Aortic smooth muscle cell (primary cell): Measurements from ENCODE around the gene RARG. TPM values are rescaled to one million over a fixed set of nuclear protein-coding genes. Genes with fewer than 3 reads are reported as not detected.

Source experiments
- total RNA-seq: library from RNA; depleted of rRNA; stranded (reverse); fragments of >200 nt; gene quantifications from 2 replicates; pipeline ENCODE4 v1.2.3, GENCODE V29; 2014

The RARG gene
- 42.1 and 48.3 TPM in 2 replicates for total RNA-seq

DNA sequence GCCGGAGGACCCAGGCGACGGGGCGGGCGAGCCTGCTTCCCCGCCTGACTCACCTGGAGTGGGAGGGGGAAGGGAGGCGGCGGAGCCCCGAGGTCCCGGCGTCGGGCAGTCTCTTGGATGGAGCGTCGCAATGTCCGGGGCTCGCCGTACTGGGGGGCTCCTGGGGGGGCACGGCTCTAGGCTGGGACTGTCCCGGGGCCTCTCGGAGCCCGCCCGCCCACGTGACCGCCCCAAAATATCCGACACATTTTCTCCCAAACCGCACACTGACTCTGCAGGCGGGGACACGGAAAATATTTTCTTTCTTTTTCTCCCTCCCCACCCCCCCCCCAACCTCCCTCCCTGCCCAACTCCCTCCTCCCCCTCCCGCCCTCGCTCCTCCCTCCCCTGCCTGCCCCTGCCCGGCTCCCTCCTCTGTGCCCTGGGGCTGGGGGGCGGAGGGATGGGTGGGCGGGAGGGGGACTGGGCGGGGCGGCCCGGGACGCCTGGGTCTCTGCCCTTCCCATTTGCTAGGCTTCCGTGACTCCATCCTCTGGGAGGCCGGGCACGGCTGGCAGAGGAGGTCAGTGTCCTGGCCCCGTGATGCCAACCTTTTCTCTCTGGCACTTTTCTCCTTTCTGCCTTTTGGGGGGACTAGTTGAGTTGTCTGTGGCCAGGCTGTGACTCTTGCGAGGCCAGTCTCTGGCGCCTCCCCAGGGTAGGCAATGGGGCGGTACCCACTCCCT, at the start of gene RARG:
Gene RARG (minus strand): TSS at position 289 of the 725 bp plus-strand sequence. CDS start 4,664 bp downstream, outside the sequence.

DNA sequence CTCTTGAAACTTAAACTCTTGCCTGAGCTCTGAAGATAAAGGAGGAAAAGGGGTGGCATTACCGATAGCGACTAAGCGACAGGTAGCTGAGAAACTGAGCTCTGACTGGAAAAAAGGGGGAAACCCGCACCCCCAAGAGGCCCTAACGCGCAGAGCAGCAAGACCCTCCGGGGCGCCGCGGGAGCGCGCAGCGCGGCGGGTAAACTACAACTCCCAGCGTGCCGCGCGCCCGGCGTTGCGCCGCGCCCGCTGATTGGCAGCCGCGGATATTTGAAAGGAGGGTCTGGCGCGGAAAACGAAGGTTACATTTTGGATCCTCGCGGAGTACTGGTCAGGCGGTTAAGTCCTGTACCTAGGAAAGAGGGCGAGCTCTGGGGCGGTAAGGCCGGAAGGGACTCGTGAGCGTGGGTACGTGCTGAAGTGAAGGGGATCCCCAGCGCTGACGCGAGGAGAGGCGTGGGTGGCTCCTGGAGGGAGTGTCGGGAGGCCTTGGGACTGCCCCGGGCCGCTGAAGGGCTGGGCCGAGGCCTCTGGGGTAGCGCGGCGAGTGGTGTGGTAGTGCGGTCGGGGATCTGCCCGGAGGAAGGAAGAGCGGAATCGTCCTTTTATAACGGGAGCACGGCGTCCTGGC, 36.1 kb upstream of the RARG start, which contains the start of gene ESPL1:
Gene ESPL1 (plus strand): TSS at position 301 of the 631 bp plus-strand sequence. CDS start 468 bp downstream, outside the sequence.

DNA sequence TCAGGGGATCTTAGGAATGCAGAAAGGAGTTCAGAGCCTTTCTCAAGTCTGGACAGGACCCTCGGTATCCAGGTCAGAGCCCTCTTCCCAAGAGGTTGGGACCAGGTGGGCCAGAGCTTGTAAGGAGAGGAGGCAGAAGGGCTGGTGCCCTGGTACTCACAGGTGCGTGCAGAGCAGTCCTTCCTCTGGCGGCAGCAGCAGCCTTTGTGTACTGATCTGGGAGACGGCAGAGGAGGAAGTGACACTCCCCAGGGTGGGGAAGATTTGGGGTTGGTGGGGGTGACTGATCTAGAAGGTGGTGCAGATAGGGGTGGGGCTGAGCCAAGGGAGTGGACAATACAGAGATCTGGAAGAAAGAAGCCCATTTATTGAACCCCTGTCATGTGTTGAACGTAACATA, 25.0 kb downstream of the RARG start, which contains the start of gene ITGB7:
Gene ITGB7 (minus strand): TSS at position 210 of the 400 bp plus-strand sequence. CDS start 6,808 bp downstream, outside the sequence.

DNA sequence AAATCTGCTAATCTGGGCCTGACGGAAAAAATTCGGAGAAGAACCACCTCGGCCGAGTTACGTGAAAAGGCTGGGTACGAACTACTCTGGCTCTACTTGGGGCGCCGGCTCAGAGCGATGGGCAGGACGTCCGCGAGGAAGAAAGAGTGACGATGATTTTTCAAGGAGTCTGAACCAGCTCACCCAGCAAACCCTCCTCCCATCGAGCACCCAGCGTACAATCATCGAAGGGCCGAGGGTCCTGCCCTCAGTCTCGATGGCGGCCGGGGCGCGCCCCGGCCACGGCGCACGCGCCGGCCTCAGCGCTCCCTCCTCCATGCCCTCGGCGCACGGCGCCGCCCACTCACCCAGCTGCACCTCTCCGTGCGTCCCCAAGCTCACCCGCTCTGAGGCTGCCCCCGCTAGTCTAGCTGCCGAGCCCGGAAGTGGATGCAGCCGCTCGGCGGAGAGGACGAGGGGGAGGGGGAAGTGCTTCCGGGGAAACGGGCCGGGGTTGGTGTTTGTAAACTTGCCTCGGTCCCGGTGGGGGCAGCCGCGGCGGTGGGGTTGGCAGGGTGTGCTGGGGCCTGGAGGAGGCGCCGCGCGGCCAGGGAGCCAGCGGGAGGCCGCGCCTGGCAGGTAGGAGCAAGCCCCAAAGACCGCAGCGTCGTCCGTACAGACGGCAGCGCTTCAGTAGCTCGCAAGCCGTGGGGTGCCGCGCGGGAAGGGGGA, 51.6 kb downstream of the RARG start, which contains the start of the genes CSAD and ZNF740:
Gene CSAD (minus strand): TSS at position 706 of the 711 bp plus-strand sequence. CDS start 7,455 bp downstream, outside the sequence.
Gene ZNF740 (plus strand): TSS at position 503 of the 711 bp plus-strand sequence. CDS start 1,262 bp downstream, outside the sequence.

Other genes starting within 250 kb of the RARG start
- gene EIF4B, start 225.8 kb downstream of the RARG start, total RNA-seq, result 1,215 and 1,309 TPM in 2 replicates
- gene TNS2, start 182.1 kb downstream of the RARG start, total RNA-seq, result 59.5 and 66.4 TPM in 2 replicates
- 32.5 and 44.7 TPM in 2 replicates for gene SPRYD3, start 152.8 kb downstream of the RARG start, total RNA-seq
- gene IGFBP6, start 134.5 kb downstream of the RARG start, total RNA-seq, result 1,840 and 2,414 TPM in 2 replicates
- gene SOAT2, start 128.7 kb downstream of the RARG start, total RNA-seq, result 0.19 and 0.26 TPM in 2 replicates
- 11.1 and 11.4 TPM in 2 replicates for gene ZNF740, start 51.5 kb downstream of the RARG start, total RNA-seq
- 10.4 and 12.0 TPM in 2 replicates for gene CSAD, start 51.3 kb downstream of the RARG start, total RNA-seq
- 1.5 and 2.1 TPM in 2 replicates for gene ITGB7, start 25.0 kb downstream of the RARG start, total RNA-seq
- gene ESPL1, start 36.1 kb upstream of the RARG start, total RNA-seq, result 3.9 and 7.8 TPM in 2 replicates
- gene PFDN5, start 63.3 kb upstream of the RARG start, total RNA-seq, result 963 and 1,329 TPM in 2 replicates
- gene MYG1, start 67.5 kb upstream of the RARG start, total RNA-seq, result 48.2 and 62.1 TPM in 2 replicates
- gene AAAS, start 89.4 kb upstream of the RARG start, total RNA-seq, result 38.7 and 49.7 TPM in 2 replicates
- 0.12 TPM in 1 of 2 replicates, not detected in the other for gene SP7, start 104.1 kb upstream of the RARG start, total RNA-seq
- gene SP1, start 148.0 kb upstream of the RARG start, total RNA-seq, result 26.0 and 28.4 TPM in 2 replicates
- gene AMHR2, start 191.6 kb upstream of the RARG start, total RNA-seq, result not detected in 2 replicates
- 28.5 and 31.8 TPM in 2 replicates for gene PRR13, start 209.5 kb upstream of the RARG start, total RNA-seq
- gene PCBP2, start 219.9 kb upstream of the RARG start, total RNA-seq, result 152 and 259 TPM in 2 replicates